HepG2 (cell line): ENCODE results near the gene ARL5A. TPM values are rescaled to one million over a fixed set of nuclear protein-coding genes. Genes with fewer than 3 reads are reported as not detected.

Source experiments
- GABPB1 ChIP-seq: IDR thresholded peaks from 2 replicates; pipeline ENCODE4 v1.6.1; 2016; ENCODE audit warnings: mild to moderate bottlenecking, missing genetic modification reagents, moderate library complexity, missing compliant biosample characterization
- TGIF2 ChIP-seq: IDR thresholded peaks from 2 replicates; pipeline ENCODE4 v1.6.1; 2016; ENCODE audit warnings: control low read depth, missing compliant biosample characterization
- XBP1 ChIP-seq: sonication (generic); formaldehyde crosslinking; IDR thresholded peaks from 2 replicates; pipeline ENCODE4 v1.5.0; 2020; ENCODE audit warnings: missing genetic modification reagents
- ZNF441 ChIP-seq: sonication (generic); formaldehyde crosslinking; IDR thresholded peaks from 2 replicates; pipeline ENCODE4 v1.7.0; 2021; ENCODE audit warnings: missing genetic modification reagents, borderline replicate concordance
- ZNF546 ChIP-seq: sonication (generic); formaldehyde crosslinking; conservative IDR thresholded peaks from 2 replicates; pipeline ENCODE4 v1.8.1; 2023; ENCODE audit warnings: mild to moderate bottlenecking, missing genetic modification reagents
- ZNF569 ChIP-seq: sonication (generic); formaldehyde crosslinking; IDR thresholded peaks from 2 replicates; pipeline ENCODE4 v1.5.0; 2020; ENCODE audit warnings: mild to moderate bottlenecking, missing genetic modification reagents, moderate library complexity, borderline replicate concordance
- ZNF737 ChIP-seq: sonication (generic); formaldehyde crosslinking; IDR thresholded peaks from 2 replicates; pipeline ENCODE4 v1.5.0; 2020; ENCODE audit warnings: missing genetic modification reagents, mild to moderate bottlenecking, borderline replicate concordance
- polyA plus RNA-seq, 8 experiments: library from polyadenylated mRNA; depleted of rRNA in 3 of 8; stranded (reverse) in 7 of 8; unstranded in 1 of 8; fragments of >200 nt; fragmentation: Illumina TruSeq in 4 of 8; extraction: Trizol in 4 of 8; gene quantifications; 2 replicates each; pipeline versions ENCODE4 v1.2.1 to v1.2.3, GENCODE V29; 2011 to 2016; ENCODE audit warnings: low read depth in 4 of 8, missing spikeins in 1 of 8, mixed read lengths in 1 of 8; ENCODE audit not compliant: insufficient read depth in 1 of 8
- total RNA-seq, 5 experiments: library from RNA; depleted of rRNA; stranded (reverse); fragments of >200 nt; fragmentation: Illumina TruSeq; extraction: Trizol; gene quantifications; 2 replicates each; pipeline ENCODE4 v1.2.3, GENCODE V29; 2016; ENCODE audit warnings: low read depth in 1 of 5
- TF ChIP-seq, protein P1 (sequence below): sonication (generic); formaldehyde crosslinking; IDR thresholded peaks from 2 replicates; pipeline ENCODE4 v1.5.1; 2020; ENCODE audit warnings: mild to moderate bottlenecking, missing genetic modification reagents, moderate library complexity
- TF ChIP-seq, protein P2 (sequence below): sonication (generic); formaldehyde crosslinking; IDR thresholded peaks from 2 replicates; pipeline ENCODE4 v1.8.0; 2022; ENCODE audit warnings: missing genetic modification reagents, low read depth, mild to moderate bottlenecking, borderline replicate concordance
- TF ChIP-seq, protein P3 (sequence below): sonication (generic); formaldehyde crosslinking; IDR thresholded peaks from 2 replicates; pipeline ENCODE4 v1.5.1; 2020; ENCODE audit warnings: missing genetic modification reagents, mild to moderate bottlenecking, borderline replicate concordance
- TF ChIP-seq, protein P4 (sequence below): sonication (generic); formaldehyde crosslinking; IDR thresholded peaks from 2 replicates; pipeline ENCODE4 v1.4.0; 2020; ENCODE audit warnings: missing genetic modification reagents
- TF ChIP-seq, protein P5 (sequence below): sonication (generic); formaldehyde crosslinking; IDR thresholded peaks from 2 replicates; pipeline ENCODE4 v1.8.0; 2022; ENCODE audit warnings: missing genetic modification reagents, mild to moderate bottlenecking, borderline replicate concordance
- TF ChIP-seq, protein P6 (sequence below): sonication (generic); formaldehyde crosslinking; IDR thresholded peaks from 2 replicates; pipeline ENCODE4 v1.8.0; 2022; ENCODE audit warnings: missing genetic modification reagents, mild to moderate bottlenecking, inconsistent platforms, borderline replicate concordance
- TF ChIP-seq, protein P7 (sequence below): sonication (generic); formaldehyde crosslinking; IDR thresholded peaks from 2 replicates; pipeline ENCODE4 v1.4.0; 2020; ENCODE audit warnings: missing genetic modification reagents, borderline replicate concordance
- TF ChIP-seq, protein P8 (sequence below): sonication (generic); formaldehyde crosslinking; IDR thresholded peaks from 2 replicates; pipeline ENCODE4 v1.4.0; 2020; ENCODE audit warnings: missing genetic modification reagents

ARL5A gene
- total and polyA plus RNA-seq, 2 of the 13 experiments (the other 11 are each of a cell fraction or from before 2014, with no cell fraction given), result 47.5 to 149 TPM

DNA sequence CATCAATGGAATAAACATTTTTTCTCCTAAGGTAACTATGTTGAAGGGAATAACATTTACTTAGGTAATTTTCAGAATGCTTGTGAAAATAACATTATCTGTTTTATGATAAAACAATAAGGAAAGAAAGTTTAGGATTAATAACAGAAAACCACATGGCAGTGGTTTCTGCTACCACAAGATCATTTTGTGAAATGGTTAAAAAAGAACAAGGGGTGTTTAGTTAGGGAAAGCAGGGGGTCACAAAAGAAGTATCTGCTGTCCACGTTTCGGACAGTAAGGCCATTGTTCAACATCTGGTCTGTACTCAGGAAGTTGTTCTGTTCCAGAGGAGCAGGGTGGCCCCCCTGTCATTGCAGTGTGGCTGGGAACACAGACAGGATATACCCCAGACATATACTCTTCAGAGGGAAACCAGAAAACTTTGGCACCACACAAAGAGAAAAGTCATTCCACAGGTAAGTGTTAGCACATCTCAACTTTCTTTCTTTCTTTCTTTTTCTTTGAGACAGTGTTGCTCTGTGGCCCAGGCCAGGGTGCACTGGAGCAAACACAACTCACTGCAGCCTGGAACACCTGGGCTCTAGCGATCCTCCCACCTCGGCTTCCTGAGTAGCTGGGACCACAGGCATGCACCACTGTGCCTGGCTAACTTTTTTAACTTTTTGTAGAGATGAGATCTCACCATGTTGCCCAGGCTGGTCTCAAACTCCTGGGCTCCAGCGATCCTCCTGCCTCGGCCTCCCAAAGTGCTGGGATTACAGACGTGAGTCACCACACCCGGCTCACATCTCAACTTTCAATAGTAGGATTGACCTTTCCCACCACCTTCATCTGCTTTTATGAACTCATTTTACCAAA, 14.8 kb upstream of the ARL5A start (continued):
- TF ChIP-seq, protein P1, sequence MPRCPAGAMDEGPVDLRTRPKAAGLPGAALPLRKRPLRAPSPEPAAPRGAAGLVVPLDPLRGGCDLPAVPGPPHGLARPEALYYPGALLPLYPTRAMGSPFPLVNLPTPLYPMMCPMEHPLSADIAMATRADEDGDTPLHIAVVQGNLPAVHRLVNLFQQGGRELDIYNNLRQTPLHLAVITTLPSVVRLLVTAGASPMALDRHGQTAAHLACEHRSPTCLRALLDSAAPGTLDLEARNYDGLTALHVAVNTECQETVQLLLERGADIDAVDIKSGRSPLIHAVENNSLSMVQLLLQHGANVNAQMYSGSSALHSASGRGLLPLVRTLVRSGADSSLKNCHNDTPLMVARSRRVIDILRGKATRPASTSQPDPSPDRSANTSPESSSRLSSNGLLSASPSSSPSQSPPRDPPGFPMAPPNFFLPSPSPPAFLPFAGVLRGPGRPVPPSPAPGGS (CRISPR knock-in tag), result no peak
- TF ChIP-seq ZNF441, result no peak
- TF ChIP-seq, protein P2, sequence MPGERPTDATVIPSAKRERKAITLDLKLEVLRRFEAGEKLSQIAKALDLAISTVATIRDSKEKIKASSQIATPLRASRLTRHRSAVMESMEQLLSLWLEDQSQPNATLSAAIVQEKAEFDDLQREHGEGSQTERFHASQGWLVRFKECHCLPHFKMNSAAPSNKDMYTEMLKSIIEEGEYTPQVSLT (CRISPR knock-in tag), result no peak
- no peak for TF ChIP-seq ZNF546 (CRISPR knock-in tag)
- TF ChIP-seq GABPB1 (CRISPR knock-in tag), result 0 out of 2 replicates have a peak, but pooled peaks have one; percentile 45
- TF ChIP-seq, protein P3, sequence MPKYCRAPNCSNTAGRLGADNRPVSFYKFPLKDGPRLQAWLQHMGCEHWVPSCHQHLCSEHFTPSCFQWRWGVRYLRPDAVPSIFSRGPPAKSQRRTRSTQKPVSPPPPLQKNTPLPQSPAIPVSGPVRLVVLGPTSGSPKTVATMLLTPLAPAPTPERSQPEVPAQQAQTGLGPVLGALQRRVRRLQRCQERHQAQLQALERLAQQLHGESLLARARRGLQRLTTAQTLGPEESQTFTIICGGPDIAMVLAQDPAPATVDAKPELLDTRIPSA (CRISPR knock-in tag), result no peak
- TF ChIP-seq, protein P4, sequence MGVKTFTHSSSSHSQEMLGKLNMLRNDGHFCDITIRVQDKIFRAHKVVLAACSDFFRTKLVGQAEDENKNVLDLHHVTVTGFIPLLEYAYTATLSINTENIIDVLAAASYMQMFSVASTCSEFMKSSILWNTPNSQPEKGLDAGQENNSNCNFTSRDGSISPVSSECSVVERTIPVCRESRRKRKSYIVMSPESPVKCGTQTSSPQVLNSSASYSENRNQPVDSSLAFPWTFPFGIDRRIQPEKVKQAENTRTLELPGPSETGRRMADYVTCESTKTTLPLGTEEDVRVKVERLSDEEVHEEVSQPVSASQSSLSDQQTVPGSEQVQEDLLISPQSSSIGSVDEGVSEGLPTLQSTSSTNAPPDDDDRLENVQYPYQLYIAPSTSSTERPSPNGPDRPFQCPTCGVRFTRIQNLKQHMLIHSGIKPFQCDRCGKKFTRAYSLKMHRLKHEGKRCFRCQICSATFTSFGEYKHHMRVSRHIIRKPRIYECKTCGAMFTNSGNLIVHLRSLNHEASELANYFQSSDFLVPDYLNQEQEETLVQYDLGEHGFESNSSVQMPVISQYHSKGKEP (CRISPR knock-in tag), result no peak
- TF ChIP-seq ZNF737, result no peak
- no peak for TF ChIP-seq ZNF569 (CRISPR knock-in tag)
- TF ChIP-seq, protein P5, sequence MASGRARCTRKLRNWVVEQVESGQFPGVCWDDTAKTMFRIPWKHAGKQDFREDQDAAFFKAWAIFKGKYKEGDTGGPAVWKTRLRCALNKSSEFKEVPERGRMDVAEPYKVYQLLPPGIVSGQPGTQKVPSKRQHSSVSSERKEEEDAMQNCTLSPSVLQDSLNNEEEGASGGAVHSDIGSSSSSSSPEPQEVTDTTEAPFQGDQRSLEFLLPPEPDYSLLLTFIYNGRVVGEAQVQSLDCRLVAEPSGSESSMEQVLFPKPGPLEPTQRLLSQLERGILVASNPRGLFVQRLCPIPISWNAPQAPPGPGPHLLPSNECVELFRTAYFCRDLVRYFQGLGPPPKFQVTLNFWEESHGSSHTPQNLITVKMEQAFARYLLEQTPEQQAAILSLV (CRISPR knock-in tag), result no peak
- TF ChIP-seq, protein P6, sequence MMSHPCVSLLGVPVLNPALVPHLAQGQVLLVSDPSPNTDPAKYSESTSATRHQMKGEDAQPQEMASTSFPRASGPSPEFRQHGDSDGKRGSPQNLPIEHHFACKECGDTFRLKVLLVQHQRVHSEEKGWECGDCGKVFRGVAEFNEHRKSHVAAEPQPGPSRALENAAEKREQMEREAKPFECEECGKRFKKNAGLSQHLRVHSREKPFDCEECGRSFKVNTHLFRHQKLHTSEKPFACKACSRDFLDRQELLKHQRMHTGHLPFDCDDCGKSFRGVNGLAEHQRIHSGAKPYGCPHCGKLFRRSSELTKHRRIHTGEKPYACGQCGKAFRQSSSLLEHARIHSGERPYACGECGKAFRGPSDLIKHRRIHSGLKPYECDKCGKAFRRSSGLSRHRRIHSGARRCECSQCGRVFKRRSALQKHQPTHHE (CRISPR knock-in tag), result no peak
- TF ChIP-seq, protein P7, sequence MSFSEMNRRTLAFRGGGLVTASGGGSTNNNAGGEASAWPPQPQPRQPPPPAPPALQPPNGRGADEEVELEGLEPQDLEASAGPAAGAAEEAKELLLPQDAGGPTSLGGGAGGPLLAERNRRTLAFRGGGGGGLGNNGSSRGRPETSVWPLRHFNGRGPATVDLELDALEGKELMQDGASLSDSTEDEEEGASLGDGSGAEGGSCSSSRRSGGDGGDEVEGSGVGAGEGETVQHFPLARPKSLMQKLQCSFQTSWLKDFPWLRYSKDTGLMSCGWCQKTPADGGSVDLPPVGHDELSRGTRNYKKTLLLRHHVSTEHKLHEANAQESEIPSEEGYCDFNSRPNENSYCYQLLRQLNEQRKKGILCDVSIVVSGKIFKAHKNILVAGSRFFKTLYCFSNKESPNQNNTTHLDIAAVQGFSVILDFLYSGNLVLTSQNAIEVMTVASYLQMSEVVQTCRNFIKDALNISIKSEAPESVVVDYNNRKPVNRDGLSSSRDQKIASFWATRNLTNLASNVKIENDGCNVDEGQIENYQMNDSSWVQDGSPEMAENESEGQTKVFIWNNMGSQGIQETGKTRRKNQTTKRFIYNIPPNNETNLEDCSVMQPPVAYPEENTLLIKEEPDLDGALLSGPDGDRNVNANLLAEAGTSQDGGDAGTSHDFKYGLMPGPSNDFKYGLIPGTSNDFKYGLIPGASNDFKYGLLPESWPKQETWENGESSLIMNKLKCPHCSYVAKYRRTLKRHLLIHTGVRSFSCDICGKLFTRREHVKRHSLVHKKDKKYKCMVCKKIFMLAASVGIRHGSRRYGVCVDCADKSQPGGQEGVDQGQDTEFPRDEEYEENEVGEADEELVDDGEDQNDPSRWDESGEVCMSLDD (CRISPR knock-in tag), result peak; percentile 32; the same call in 1 of the 2 replicates
- TF ChIP-seq XBP1 (CRISPR knock-in tag), result no peak
- TF ChIP-seq, protein P8, sequence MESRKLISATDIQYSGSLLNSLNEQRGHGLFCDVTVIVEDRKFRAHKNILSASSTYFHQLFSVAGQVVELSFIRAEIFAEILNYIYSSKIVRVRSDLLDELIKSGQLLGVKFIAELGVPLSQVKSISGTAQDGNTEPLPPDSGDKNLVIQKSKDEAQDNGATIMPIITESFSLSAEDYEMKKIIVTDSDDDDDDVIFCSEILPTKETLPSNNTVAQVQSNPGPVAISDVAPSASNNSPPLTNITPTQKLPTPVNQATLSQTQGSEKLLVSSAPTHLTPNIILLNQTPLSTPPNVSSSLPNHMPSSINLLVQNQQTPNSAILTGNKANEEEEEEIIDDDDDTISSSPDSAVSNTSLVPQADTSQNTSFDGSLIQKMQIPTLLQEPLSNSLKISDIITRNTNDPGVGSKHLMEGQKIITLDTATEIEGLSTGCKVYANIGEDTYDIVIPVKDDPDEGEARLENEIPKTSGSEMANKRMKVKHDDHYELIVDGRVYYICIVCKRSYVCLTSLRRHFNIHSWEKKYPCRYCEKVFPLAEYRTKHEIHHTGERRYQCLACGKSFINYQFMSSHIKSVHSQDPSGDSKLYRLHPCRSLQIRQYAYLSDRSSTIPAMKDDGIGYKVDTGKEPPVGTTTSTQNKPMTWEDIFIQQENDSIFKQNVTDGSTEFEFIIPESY (CRISPR knock-in tag), result peak; percentile 15; the same call in 1 of the 2 replicates
- TF ChIP-seq TGIF2 (CRISPR knock-in tag), result no peak
